BLaER1 (cell line): ENCODE results near the gene SLC7A4.

Experiments used
- H3K27ac ChIP-seq: shearing (Covaris generic); formaldehyde crosslinking; 2 replicates; pipeline ENCODE4 v1.8.1; 2022
- H3K27me3 ChIP-seq: shearing (Covaris generic); formaldehyde crosslinking; 2 replicates; pipeline ENCODE4 v1.8.1; 2022
- H3K36me3 ChIP-seq: shearing (Covaris generic); formaldehyde crosslinking; 2 replicates; pipeline ENCODE4 v1.8.1; 2022
- H3K4me1 ChIP-seq: shearing (Covaris generic); formaldehyde crosslinking; 2 replicates; pipeline ENCODE4 v1.8.1; 2022
- H3K4me2 ChIP-seq: shearing (Covaris generic); formaldehyde crosslinking; 2 replicates; pipeline ENCODE4 v1.8.1; 2022
- H3K4me3 ChIP-seq: shearing (Covaris generic); formaldehyde crosslinking; 2 replicates; pipeline ENCODE4 v1.8.1; 2022
- H3K9ac ChIP-seq: shearing (Covaris generic); formaldehyde crosslinking; 2 replicates; pipeline ENCODE4 v1.8.1; 2022
- H3K9me3 ChIP-seq: shearing (Covaris generic); formaldehyde crosslinking; 2 replicates; pipeline ENCODE4 v1.8.1; 2022
- H4K20me1 ChIP-seq: shearing (Covaris generic); formaldehyde crosslinking; 2 replicates; pipeline ENCODE4 v1.8.1; 2022
- Cebpa-rat ChIP-seq: shearing (Covaris generic); IDR thresholded peaks from 2 replicates; pipeline ENCODE4 v1.8.1; 2022

SLC7A4 gene

GRCh38 chr22:21032037-21032867 is at the start of gene SLC7A4:
Gene SLC7A4 (minus strand): TSS chr22:21032561. CDS start chr22:21031812, 749 bp downstream.
- H3K27me3 ChIP-seq = peaks cover 25% of the 10 kb centered on the region
- TF ChIP-seq Cebpa-rat = no peak
- no peaks in the 10 kb centered on the region for H3K9me3 ChIP-seq
- H3K36me3 ChIP-seq = no peaks in the 10 kb centered on the region
- no peak within 1 kb of the TSS for H3K27ac ChIP-seq
- peak within 1 kb of the TSS; percentile 36; the same call in 1 of the 2 replicates for H3K4me2 ChIP-seq
- H3K4me1 ChIP-seq = peaks cover 8% of the 10 kb centered on the region
- H4K20me1 ChIP-seq = no peaks in the 10 kb centered on the region
- no peak within 1 kb of the TSS for H3K9ac ChIP-seq
- no peak within 1 kb of the TSS for H3K4me3 ChIP-seq

- H3K36me3 ChIP-seq = no peaks in the 10 kb centered on the region
- H4K20me1 ChIP-seq = no peaks in the 10 kb centered on the region
- no peak overlapping the region for H3K27ac ChIP-seq
- H3K4me3 ChIP-seq = no peak overlapping the region
- H3K4me2 ChIP-seq = no peak overlapping the region
- no peaks in the 10 kb centered on the region for H3K9me3 ChIP-seq
- H3K27me3 ChIP-seq = no peaks in the 10 kb centered on the region
- no peak for TF ChIP-seq Cebpa-rat
- no peak overlapping the region for H3K9ac ChIP-seq
- no peaks in the 10 kb centered on the region; the same call in 1 of the 2 replicates for H3K4me1 ChIP-seq
These were observed 48.2 kb upstream of the SLC7A4 start for GRCh38 chr22:21080435-21081137.

GRCh38 chr22:21079493-21079892 is 47.1 kb upstream of the SLC7A4 start:
- Histone ChIP-seq H3K4me1 (no peaks in the 10 kb centered on the region; the same call in 1 of the 2 replicates), H4K20me1 (no peaks in the 10 kb centered on the region), H3K9ac (no peak overlapping the region), H3K4me2 (no peak overlapping the region), H3K9me3 (no peaks in the 10 kb centered on the region), H3K36me3 (no peaks in the 10 kb centered on the region), H3K4me3 (no peak overlapping the region), H3K27me3 (no peaks in the 10 kb centered on the region), H3K27ac (no peak overlapping the region)
- no peak for TF ChIP-seq Cebpa-rat

GRCh38 chr22:21078916-21079315 is 46.6 kb upstream of the SLC7A4 start:
- Histone ChIP-seq H3K27ac (no peak overlapping the region), H3K36me3 (no peaks in the 10 kb centered on the region), H3K9me3 (no peaks in the 10 kb centered on the region), H3K4me1 (no peaks in the 10 kb centered on the region; the same call in 1 of the 2 replicates), H3K9ac (0 out of 2 replicates have a peak overlapping the region, but pooled peaks have one; percentile 4), H3K4me2 (no peak overlapping the region), H3K27me3 (no peaks in the 10 kb centered on the region), H4K20me1 (no peaks in the 10 kb centered on the region), H3K4me3 (no peak overlapping the region)
- no peak for TF ChIP-seq Cebpa-rat

GRCh38 chr22:21077884-21078508 is 45.6 kb upstream of the SLC7A4 start:
- no peak overlapping the region for H3K4me2 ChIP-seq
- H3K4me3 ChIP-seq = no peak overlapping the region
- no peak overlapping the region for H3K9ac ChIP-seq
- H4K20me1 ChIP-seq = no peaks in the 10 kb centered on the region
- H3K27me3 ChIP-seq = no peaks in the 10 kb centered on the region
- no peak for TF ChIP-seq Cebpa-rat
- no peaks in the 10 kb centered on the region for H3K9me3 ChIP-seq
- no peaks in the 10 kb centered on the region; the same call in 1 of the 2 replicates for H3K4me1 ChIP-seq
- H3K27ac ChIP-seq = no peak overlapping the region
- H3K36me3 ChIP-seq = no peaks in the 10 kb centered on the region

- Histone ChIP-seq H3K27me3 (no peaks in the 10 kb centered on the region), H3K36me3 (no peaks in the 10 kb centered on the region), H3K4me1 (no peaks in the 10 kb centered on the region; the same call in 1 of the 2 replicates), H3K4me2 (no peak overlapping the region), H3K9ac (no peak overlapping the region), H3K9me3 (no peaks in the 10 kb centered on the region), H3K27ac (no peak overlapping the region), H3K4me3 (no peak overlapping the region), H4K20me1 (no peaks in the 10 kb centered on the region)
- no peak for TF ChIP-seq Cebpa-rat
These were observed 44.7 kb upstream of the SLC7A4 start for GRCh38 chr22:21076912-21077625.

DNA sequence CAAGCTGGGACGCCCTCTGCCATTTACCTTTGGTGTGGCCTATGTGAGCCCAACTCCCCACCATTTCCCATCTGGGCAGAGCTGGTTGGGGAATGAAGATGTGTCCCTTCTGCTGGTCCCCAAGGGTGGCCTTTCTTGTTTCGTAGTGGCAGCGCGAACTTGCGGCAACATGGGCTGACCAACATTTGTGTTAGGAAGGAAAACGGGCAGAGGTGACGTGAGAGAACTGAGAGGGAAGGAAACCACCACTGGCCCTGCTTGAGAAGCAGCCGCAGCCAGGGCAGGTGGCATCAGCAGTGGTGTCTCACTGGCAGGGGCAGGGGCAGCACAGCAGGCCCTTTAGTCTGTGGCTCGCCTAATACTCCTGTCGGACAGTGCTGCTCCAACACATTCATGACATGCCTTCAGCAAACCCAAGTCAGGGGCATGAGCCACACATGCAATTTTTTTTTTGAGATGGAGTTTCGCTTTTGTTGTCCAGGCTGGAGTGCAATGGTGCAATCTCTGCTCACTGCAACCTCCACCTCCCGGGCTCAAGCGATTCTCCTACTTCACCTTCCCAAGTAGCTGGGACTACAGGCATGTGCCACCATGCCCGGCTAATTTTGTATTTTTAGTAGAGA is 43.3 kb upstream of the SLC7A4 start:
- H3K4me1 ChIP-seq = no peaks in the 10 kb centered on the region; the same call in 1 of the 2 replicates
- no peak overlapping the region for H3K27ac ChIP-seq

GRCh38 chr22:21074102-21074715 is 41.8 kb upstream of the SLC7A4 start:
- no peak overlapping the region for H3K4me2 ChIP-seq
- no peak for TF ChIP-seq Cebpa-rat

More for the DNA sequence above, 43.3 kb upstream of the SLC7A4 start:
- H3K4me2 ChIP-seq = no peak overlapping the region
- peaks cover 14% of the 10 kb centered on the region for H3K9me3 ChIP-seq
- H3K4me3 ChIP-seq = no peak overlapping the region
- TF ChIP-seq Cebpa-rat = no peak
- no peak overlapping the region for H3K9ac ChIP-seq
- no peaks in the 10 kb centered on the region for H4K20me1 ChIP-seq
- no peaks in the 10 kb centered on the region for H3K27me3 ChIP-seq
- no peaks in the 10 kb centered on the region for H3K36me3 ChIP-seq

More at GRCh38 chr22:21074102-21074715, 41.8 kb upstream of the SLC7A4 start:
- H4K20me1 ChIP-seq = no peaks in the 10 kb centered on the region
- no peaks in the 10 kb centered on the region; the same call in 1 of the 2 replicates for H3K4me1 ChIP-seq
- H3K9ac ChIP-seq = no peak overlapping the region
- H3K27ac ChIP-seq = no peak overlapping the region
- H3K4me3 ChIP-seq = no peak overlapping the region
- peaks cover 14% of the 10 kb centered on the region for H3K9me3 ChIP-seq
- no peaks in the 10 kb centered on the region for H3K36me3 ChIP-seq
- H3K27me3 ChIP-seq = no peaks in the 10 kb centered on the region
